ENCODE data around the gene ARID4B. TPM values are rescaled to one million over a fixed set of nuclear protein-coding genes. Genes with fewer than 3 reads are reported as not detected.

Gene ARID4B
- total RNA-seq, 3 donors from 2014 or later = 25.9 to 40.5 (median 37.3) TPM

- intact Hi-C loops (cut with DNase I, micrococcal nuclease) = no loop called here
- no peak for TF ChIP-seq CTCF (IDR thresholded peaks at IDR 0.05)
- peaks cover 35% of the 10 kb centered on the region for H3K4me1 ChIP-seq (ENCODE audit: low read depth)
Measured at GRCh38 chr1:235325854-235326253, 2.1 kb downstream of the ARID4B start.

GRCh38 chr1:235325139-235325538 is 2.8 kb downstream of the ARID4B start:
- H3K9me3 ChIP-seq = no peaks in the 10 kb centered on the region
- intact Hi-C loops (cut with DNase I, micrococcal nuclease) = no loop called here
- H3K4me3 ChIP-seq = no peak overlapping the region
- ATAC-seq = no peak
- DNase-seq = no peak
- peaks cover 32% of the 10 kb centered on the region for H3K4me1 ChIP-seq (ENCODE audit: low read depth)
- no peaks in the 10 kb centered on the region for H3K36me3 ChIP-seq (ENCODE audit: low read depth)
- TF ChIP-seq CTCF (IDR thresholded peaks at IDR 0.05) = no peak

More at GRCh38 chr1:235325854-235326253, 2.1 kb downstream of the ARID4B start:
- H3K9me3 ChIP-seq = no peaks in the 10 kb centered on the region
- no peaks in the 10 kb centered on the region for H3K36me3 ChIP-seq (ENCODE audit: low read depth)
- ATAC-seq (no peak), DNase-seq (no peak)
- H3K4me3 ChIP-seq = no peak overlapping the region

- intact Hi-C loops (cut with DNase I, micrococcal nuclease) = no loop called here
- no peaks in the 10 kb centered on the region for H3K9me3 ChIP-seq
- H3K4me1 ChIP-seq (ENCODE audit: low read depth) = peaks cover 27% of the 10 kb centered on the region
- no peak for DNase-seq
- no peak for TF ChIP-seq CTCF (IDR thresholded peaks at IDR 0.05)
- no peak overlapping the region for H3K4me3 ChIP-seq
- H3K36me3 ChIP-seq (ENCODE audit: low read depth) = no peaks in the 10 kb centered on the region
- ATAC-seq = no peak
Measured at GRCh38 chr1:235324296-235324695, 3.7 kb downstream of the ARID4B start.

- intact Hi-C loops (cut with DNase I, micrococcal nuclease) = no loop called here
- TF ChIP-seq CTCF (IDR thresholded peaks at IDR 0.05) = no peak
Measured at GRCh38 chr1:235320521-235321179, 7.3 kb downstream of the ARID4B start.

GRCh38 chr1:235319255-235319654 is 8.7 kb downstream of the ARID4B start:
- DNase-seq = no peak
- no peak for TF ChIP-seq CTCF (IDR thresholded peaks at IDR 0.05)
- intact Hi-C loops (cut with DNase I, micrococcal nuclease) = loop anchor here in 1 of 2 donors (10.0 kb wide), 1 partner anchor 64 kb away; no protein-coding TSS in a partner anchor
- H3K36me3 ChIP-seq (ENCODE audit: low read depth) = no peaks in the 10 kb centered on the region
- no peaks in the 10 kb centered on the region for H3K9me3 ChIP-seq
- no peak for ATAC-seq
- peaks cover 9% of the 10 kb centered on the region for H3K4me1 ChIP-seq (ENCODE audit: low read depth)
- H3K4me3 ChIP-seq = no peak overlapping the region

More at GRCh38 chr1:235320521-235321179, 7.3 kb downstream of the ARID4B start:
- ATAC-seq = no peak
- H3K9me3 ChIP-seq = no peaks in the 10 kb centered on the region
- no peaks in the 10 kb centered on the region for H3K36me3 ChIP-seq (ENCODE audit: low read depth)
- H3K4me1 ChIP-seq (ENCODE audit: low read depth) = peaks cover 19% of the 10 kb centered on the region
- H3K4me3 ChIP-seq = no peak overlapping the region
- no peak for DNase-seq

Data from mucosa of descending colon (tissue), 3 donors.